Osteoblast (primary cell): ENCODE data around the gene CLDN5. TPM values are rescaled to one million over a fixed set of nuclear protein-coding genes. Genes with fewer than 3 reads are reported as not detected.

ENCODE experiments used
- DNase-seq: peaks from one replicate; pipeline ENCODE4 v3.0.0; 2011; ENCODE audit warnings: low spot score, mixed read lengths; ENCODE audit not compliant: insufficient read length; ENCODE audit errors: missing footprints
- H2AFZ ChIP-seq: 2 replicates; pipeline ENCODE4 v1.6.0; 2011; ENCODE audit warnings: mild to moderate bottlenecking, low read length
- H3K27ac ChIP-seq: 2 replicates; pipeline ENCODE4 v1.5.1; 2011; ENCODE audit warnings: mild to moderate bottlenecking, low read depth, low read length, moderate library complexity
- H3K27me3 ChIP-seq: 2 replicates; pipeline ENCODE4 v1.6.0; 2012; ENCODE audit warnings: mild to moderate bottlenecking, control low read depth, inconsistent platforms, low read length, moderate library complexity; ENCODE audit not compliant: insufficient read depth
- H3K36me3 ChIP-seq: 2 replicates; pipeline ENCODE4 v1.5.1; 2011; ENCODE audit warnings: mild to moderate bottlenecking, low read length, control low read depth, moderate library complexity; ENCODE audit not compliant: insufficient read depth
- H3K4me1 ChIP-seq: 2 replicates; pipeline ENCODE4 v1.5.1; 2011; ENCODE audit warnings: mild to moderate bottlenecking, low read length, control low read depth, moderate library complexity; ENCODE audit not compliant: insufficient read depth
- H3K4me2 ChIP-seq: 2 replicates; pipeline ENCODE4 v1.6.0; 2011; ENCODE audit warnings: mild to moderate bottlenecking, low read length; ENCODE audit not compliant: insufficient read depth
- H3K4me3 ChIP-seq: fragments of 200-600 bp; sonication (generic); 3 replicates; pipeline ENCODE4 v1.5.1; 2012; ENCODE audit warnings: mild to moderate bottlenecking, low read length, inconsistent platforms; ENCODE audit not compliant: insufficient read depth
- H3K79me2 ChIP-seq: 2 replicates; pipeline ENCODE4 v1.6.0; 2012; ENCODE audit warnings: mild to moderate bottlenecking, low read length, control low read depth, inconsistent platforms; ENCODE audit not compliant: insufficient read depth
- H3K9me3 ChIP-seq: 2 replicates; pipeline ENCODE4 v1.5.1; 2011; ENCODE audit warnings: low read depth, low read length, control low read depth
- H4K20me1 ChIP-seq: 2 replicates; pipeline ENCODE4 v1.6.0; 2012; ENCODE audit warnings: mild to moderate bottlenecking, low read length, control low read depth; ENCODE audit not compliant: insufficient read depth
- total RNA-seq: library from RNA; depleted of rRNA; stranded (reverse); fragments of >200 nt; gene quantifications from 2 replicates; pipeline ENCODE4 v1.2.3, GENCODE V29; 2012
- TF ChIP-seq, protein P1 (sequence below): IDR thresholded peaks from 2 replicates; pipeline ENCODE4 v1.5.1; 2011; ENCODE audit warnings: mild to moderate bottlenecking, low read depth, low read length, moderate library complexity; ENCODE audit errors: extremely low read depth

The CLDN5 gene
- total RNA-seq, 1 donor, result not detected

DNA sequence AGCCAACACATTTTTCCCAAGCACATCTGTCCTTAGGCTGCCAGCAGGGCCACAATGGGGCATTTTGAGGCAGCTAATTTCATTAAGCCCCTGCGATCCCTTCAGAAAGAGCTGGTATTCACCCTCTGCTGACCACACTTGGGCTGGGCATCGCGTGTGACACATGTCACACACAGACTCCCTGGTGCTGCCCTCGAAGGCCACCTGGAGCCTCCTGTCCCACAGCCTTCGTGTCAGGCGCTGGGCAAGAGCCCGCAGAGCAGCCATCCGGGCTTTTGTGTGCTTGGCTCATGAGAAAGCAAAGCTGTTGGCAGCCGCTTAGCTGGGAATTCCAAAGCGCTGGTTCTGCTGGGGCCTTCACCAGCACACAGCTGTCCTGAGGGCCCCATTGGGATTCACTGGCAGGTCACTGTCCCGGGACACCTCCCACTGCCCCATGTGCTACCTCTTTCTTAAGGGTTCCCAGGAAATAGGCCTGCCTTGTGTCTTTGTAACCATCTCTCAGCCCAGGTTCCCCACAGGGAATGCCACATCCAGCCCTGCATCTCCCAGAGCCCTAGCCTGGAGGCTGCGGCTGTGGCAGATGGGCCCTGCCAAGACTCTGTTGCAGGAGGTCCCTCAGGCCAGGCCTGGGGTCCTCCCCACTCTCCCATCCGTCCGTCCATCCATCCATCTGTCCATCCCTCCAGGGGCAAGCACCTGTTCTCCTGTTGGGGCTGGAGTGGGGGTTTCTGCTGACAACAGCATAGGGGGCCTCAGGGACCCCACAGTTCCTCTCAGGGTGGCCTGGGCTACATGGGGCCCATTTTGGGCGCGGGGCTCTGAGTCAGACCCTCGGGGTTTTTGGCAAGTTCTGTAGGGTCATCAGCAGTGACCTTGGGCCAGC lies 4.9 kb downstream of the CLDN5 start:
- H3K27ac ChIP-seq, result no peak overlapping the region

DNA sequence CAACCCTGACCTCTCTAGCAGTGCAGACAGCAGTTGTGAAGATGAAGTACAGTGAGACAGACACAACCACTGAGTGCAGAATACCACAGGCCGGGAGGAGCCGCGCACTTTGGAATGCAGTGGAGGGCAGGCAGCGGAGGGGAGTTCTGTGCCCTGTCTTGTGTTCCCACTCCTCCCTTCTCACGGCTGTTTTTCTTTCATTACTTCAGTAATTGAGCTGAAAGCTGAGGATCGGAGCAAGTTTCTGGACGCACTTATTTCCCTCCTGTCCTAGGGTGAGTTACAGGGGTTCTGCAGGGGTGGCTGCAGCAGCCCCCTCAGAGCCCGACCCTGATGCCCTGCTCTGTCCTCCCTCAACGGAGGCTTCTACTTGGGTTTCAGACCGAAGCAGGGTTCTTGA lies 5.6 kb downstream of the CLDN5 start:
- H3K27ac ChIP-seq, result no peak overlapping the region

More for the DNA sequence above, 4.9 kb downstream of the CLDN5 start:
- H3K27me3 ChIP-seq, result peaks cover 15% of the 10 kb centered on the region
- no peak overlapping the region for H3K4me2 ChIP-seq
- H3K9me3 ChIP-seq, result no peaks in the 10 kb centered on the region
- no peak overlapping the region for H2AFZ ChIP-seq
- no peaks in the 10 kb centered on the region for H3K79me2 ChIP-seq
- no peaks in the 10 kb centered on the region for H3K36me3 ChIP-seq
- H4K20me1 ChIP-seq, result no peaks in the 10 kb centered on the region
- TF ChIP-seq, protein P1, sequence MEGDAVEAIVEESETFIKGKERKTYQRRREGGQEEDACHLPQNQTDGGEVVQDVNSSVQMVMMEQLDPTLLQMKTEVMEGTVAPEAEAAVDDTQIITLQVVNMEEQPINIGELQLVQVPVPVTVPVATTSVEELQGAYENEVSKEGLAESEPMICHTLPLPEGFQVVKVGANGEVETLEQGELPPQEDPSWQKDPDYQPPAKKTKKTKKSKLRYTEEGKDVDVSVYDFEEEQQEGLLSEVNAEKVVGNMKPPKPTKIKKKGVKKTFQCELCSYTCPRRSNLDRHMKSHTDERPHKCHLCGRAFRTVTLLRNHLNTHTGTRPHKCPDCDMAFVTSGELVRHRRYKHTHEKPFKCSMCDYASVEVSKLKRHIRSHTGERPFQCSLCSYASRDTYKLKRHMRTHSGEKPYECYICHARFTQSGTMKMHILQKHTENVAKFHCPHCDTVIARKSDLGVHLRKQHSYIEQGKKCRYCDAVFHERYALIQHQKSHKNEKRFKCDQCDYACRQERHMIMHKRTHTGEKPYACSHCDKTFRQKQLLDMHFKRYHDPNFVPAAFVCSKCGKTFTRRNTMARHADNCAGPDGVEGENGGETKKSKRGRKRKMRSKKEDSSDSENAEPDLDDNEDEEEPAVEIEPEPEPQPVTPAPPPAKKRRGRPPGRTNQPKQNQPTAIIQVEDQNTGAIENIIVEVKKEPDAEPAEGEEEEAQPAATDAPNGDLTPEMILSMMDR, result no peak
- H3K4me3 ChIP-seq, result no peak overlapping the region
- peak; percentile 55 for DNase-seq
- no peaks in the 10 kb centered on the region for H3K4me1 ChIP-seq

GRCh38 chr22:19517919-19518611 lies 6.1 kb downstream of the CLDN5 start:
- Histone ChIP-seq H3K4me1 (no peaks in the 10 kb centered on the region), H2AFZ (no peak overlapping the region), H3K27me3 (peaks cover 5% of the 10 kb centered on the region), H3K27ac (no peak overlapping the region), H3K4me3 (no peak overlapping the region), H3K36me3 (no peaks in the 10 kb centered on the region), H3K9me3 (no peaks in the 10 kb centered on the region), H4K20me1 (no peaks in the 10 kb centered on the region), H3K79me2 (no peaks in the 10 kb centered on the region), H3K4me2 (no peak overlapping the region)
- DNase-seq, result peak; percentile 47
- TF ChIP-seq, protein P1, result no peak

More for the DNA sequence above, 5.6 kb downstream of the CLDN5 start:
- Histone ChIP-seq H4K20me1 (no peaks in the 10 kb centered on the region), H3K4me2 (no peak overlapping the region), H3K36me3 (no peaks in the 10 kb centered on the region), H3K27me3 (peaks cover 10% of the 10 kb centered on the region), H3K4me1 (no peaks in the 10 kb centered on the region), H2AFZ (no peak overlapping the region), H3K4me3 (no peak overlapping the region), H3K9me3 (no peaks in the 10 kb centered on the region), H3K79me2 (no peaks in the 10 kb centered on the region)
- TF ChIP-seq, protein P1, result no peak
- peak; percentile 21 for DNase-seq

DNA sequence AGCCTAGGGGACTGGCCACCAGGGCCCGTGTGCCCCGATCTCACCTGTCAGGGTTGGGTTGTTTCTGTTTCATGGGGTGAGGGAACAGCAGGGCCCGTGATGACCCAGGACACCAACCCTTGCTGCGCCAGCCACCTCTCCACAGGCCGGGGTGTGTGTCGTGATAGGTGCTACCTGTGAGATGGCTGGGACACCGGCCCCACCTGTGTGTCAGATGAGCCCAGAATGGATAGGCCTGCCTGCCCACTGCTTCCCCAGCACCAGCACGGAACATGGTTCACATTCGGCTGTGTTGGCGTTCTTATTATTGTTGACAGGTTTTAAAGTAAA lies 7.1 kb downstream of the CLDN5 start:
- Histone ChIP-seq H3K27ac (no peak overlapping the region), H3K4me1 (no peaks in the 10 kb centered on the region), H3K79me2 (no peaks in the 10 kb centered on the region), H3K4me2 (no peak overlapping the region), H3K4me3 (no peak overlapping the region), H4K20me1 (no peaks in the 10 kb centered on the region), H2AFZ (no peak overlapping the region), H3K9me3 (no peaks in the 10 kb centered on the region), H3K27me3 (no peaks in the 10 kb centered on the region), H3K36me3 (no peaks in the 10 kb centered on the region)
- TF ChIP-seq, protein P1, result no peak
- no peak for DNase-seq
